Activated T-cell treated with anti-CD3 and anti-CD28 coated beads for 48 hours (primary cell): Measurements from ENCODE around the gene FUT9.

Experiments
- DNase-seq: peaks from one replicate; pipeline ENCODE4 v3.0.0-alpha.2; 2020; ENCODE audit warnings: low read depth

FUT9 gene

GRCh38 chr6:96015518-96016333 lies at the start of gene FUT9:
Gene FUT9, plus strand, starts transcription at chr6:96015974. Its CDS starts 187,182 bp downstream, at chr6:96203156.
- DNase-seq = no peak

GRCh38 chr6:95967594-95967993 lies 48.2 kb upstream of the FUT9 start:
- DNase-seq = no peak

- DNase-seq = no peak
Measured at GRCh38 chr6:95973976-95974375, 41.8 kb upstream of the FUT9 start.

- no peak for DNase-seq
Measured at GRCh38 chr6:95978230-95978629, 37.5 kb upstream of the FUT9 start.

GRCh38 chr6:95991906-95992305 lies 23.9 kb upstream of the FUT9 start:
- no peak for DNase-seq

- no peak for DNase-seq
Measured at GRCh38 chr6:95994151-95994550, 21.6 kb upstream of the FUT9 start.

GRCh38 chr6:95998133-95998532 lies 17.6 kb upstream of the FUT9 start:
- no peak for DNase-seq

GRCh38 chr6:96001891-96002575 lies 13.7 kb upstream of the FUT9 start:
- no peak for DNase-seq

GRCh38 chr6:96002576-96002910 lies 13.2 kb upstream of the FUT9 start:
- no peak for DNase-seq

GRCh38 chr6:96002912-96003311 lies 12.9 kb upstream of the FUT9 start:
- DNase-seq = no peak

- DNase-seq = no peak
Measured at GRCh38 chr6:96007663-96008062, 8.1 kb upstream of the FUT9 start.

- DNase-seq = no peak
Measured at GRCh38 chr6:96013531-96013930, 2.2 kb upstream of the FUT9 start.

GRCh38 chr6:96014846-96015517 lies 792 bp upstream of the FUT9 start:
- DNase-seq = no peak

- no peak for DNase-seq
Measured at GRCh38 chr6:96016334-96017069, 728 bp downstream of the FUT9 start.

GRCh38 chr6:96017070-96017359 lies 1.2 kb downstream of the FUT9 start:
- no peak for DNase-seq

- DNase-seq = no peak
Measured at GRCh38 chr6:96022225-96022624, 6.5 kb downstream of the FUT9 start.

GRCh38 chr6:96032661-96033060 lies 16.9 kb downstream of the FUT9 start:
- no peak for DNase-seq

- no peak for DNase-seq
Measured at GRCh38 chr6:96051555-96051954, 35.8 kb downstream of the FUT9 start.

- DNase-seq = no peak
Measured at GRCh38 chr6:96058082-96058481, 42.3 kb downstream of the FUT9 start.

- DNase-seq = no peak
Measured at GRCh38 chr6:96059586-96059985, 43.8 kb downstream of the FUT9 start.

GRCh38 chr6:96060249-96060648 lies 44.5 kb downstream of the FUT9 start:
- no peak for DNase-seq

GRCh38 chr6:96065213-96065612 lies 49.4 kb downstream of the FUT9 start:
- no peak for DNase-seq

GRCh38 chr6:96066376-96066775 lies 50.6 kb downstream of the FUT9 start:
- DNase-seq = no peak
